GM23338 (cell line): ENCODE data around the gene EFHB. TPM values are rescaled to one million over a fixed set of nuclear protein-coding genes. Genes with fewer than 3 reads are reported as not detected.

Experiments
- ATAC-seq: fragments of 200-7000 bp; cut with Tn5 transposase; 3 replicates; pipeline ENCODE4 v1.9.1; 2020
- DNase-seq: peaks from one replicate; pipeline ENCODE4 v3.0.0-alpha.2; 2015; ENCODE audit warnings: low spot score
- H2AFZ ChIP-seq: fragments of 200-600 bp; sonication (generic); 2 replicates; pipeline ENCODE4 v1.8.0; 2016; ENCODE audit warnings: antibody characterized with exemption, mild to moderate bottlenecking, moderate library complexity
- H3F3A ChIP-seq: fragments of 200-600 bp; sonication (generic); replicated peaks from 2 replicates; pipeline ENCODE4 v1.8.0; 2017; ENCODE audit warnings: antibody characterized with exemption, mixed run types, low read depth
- H3K27ac ChIP-seq: fragments of 200-600 bp; sonication (generic); 2 replicates; pipeline ENCODE4 v1.6.1; 2016; ENCODE audit warnings: low read depth
- H3K27me3 ChIP-seq: fragments of 200-600 bp; sonication (generic); 2 replicates; pipeline ENCODE4 v1.8.0; 2016; ENCODE audit warnings: mild to moderate bottlenecking, mixed run types, moderate library complexity; ENCODE audit not compliant: insufficient read depth
- H3K36me3 ChIP-seq: fragments of 200-600 bp; sonication (generic); 2 replicates; pipeline ENCODE4 v1.8.0; 2016; ENCODE audit warnings: mild to moderate bottlenecking; ENCODE audit not compliant: insufficient read depth
- H3K4me1 ChIP-seq: fragments of 200-600 bp; sonication (generic); 2 replicates; pipeline ENCODE4 v1.8.0; 2016; ENCODE audit warnings: mild to moderate bottlenecking, moderate library complexity; ENCODE audit not compliant: insufficient read depth
- H3K4me2 ChIP-seq: fragments of 200-600 bp; sonication (generic); 2 replicates; pipeline ENCODE4 v1.7.1; 2017; ENCODE audit warnings: mixed run types
- H3K4me3 ChIP-seq: fragments of 200-600 bp; sonication (generic); 2 replicates; pipeline ENCODE4 v1.6.1; 2016; ENCODE audit warnings: mixed run types
- H3K79me2 ChIP-seq: fragments of 200-600 bp; sonication (generic); replicated peaks from 2 replicates; pipeline ENCODE4 v1.8.0; 2017; ENCODE audit warnings: mild to moderate bottlenecking; ENCODE audit not compliant: insufficient read depth
- H3K9me2 ChIP-seq: fragments of 200-600 bp; sonication (generic); 2 replicates; pipeline ENCODE4 v1.8.0; 2017; ENCODE audit not compliant: insufficient read depth
- H4K20me1 ChIP-seq: fragments of 200-600 bp; sonication (generic); replicated peaks from 2 replicates; pipeline ENCODE4 v1.8.0; 2017; ENCODE audit warnings: mild to moderate bottlenecking; ENCODE audit not compliant: insufficient read depth
- H3K27ac Mint-ChIP-seq: 2 replicates; pipeline ENCODE4 v1.8.0; 2020; ENCODE audit warnings: inconsistent platforms, mild to moderate bottlenecking, moderate library complexity, mixed read lengths
- H3K27me3 Mint-ChIP-seq: 3 replicates; pipeline ENCODE4 v1.8.0; 2022; ENCODE audit warnings: low read depth, mild to moderate bottlenecking, moderate library complexity, mixed read lengths, inconsistent platforms; ENCODE audit not compliant: insufficient read depth, poor library complexity
- H3K36me3 Mint-ChIP-seq: 3 replicates; pipeline ENCODE4 v1.8.0; 2021; ENCODE audit warnings: low read depth, mild to moderate bottlenecking, inconsistent platforms, moderate library complexity, mixed read lengths
- H3K4me1 Mint-ChIP-seq: 3 replicates; pipeline ENCODE4 v1.8.0; 2020; ENCODE audit warnings: mild to moderate bottlenecking, inconsistent platforms, mixed read lengths
- H3K4me3 Mint-ChIP-seq: 3 replicates; pipeline ENCODE4 v1.8.0; 2021; ENCODE audit warnings: moderate library complexity, mild to moderate bottlenecking, inconsistent platforms, mixed read lengths
- H3K9me3 Mint-ChIP-seq: 3 replicates; pipeline ENCODE4 v1.8.0; 2020; ENCODE audit warnings: moderate library complexity, mild to moderate bottlenecking, inconsistent platforms, mixed read lengths
- EZH2phosphoT487 ChIP-seq: fragments of 200-600 bp; sonication (generic); IDR thresholded peaks from one replicate; pipeline ENCODE4 v1.8.1; 2018; ENCODE audit warnings: antibody characterized with exemption; ENCODE audit not compliant: unreplicated experiment
- POLR2AphosphoS5 ChIP-seq: IDR thresholded peaks from 2 replicates; pipeline ENCODE4 v1.6.1; 2016; ENCODE audit warnings: antibody characterized with exemption, low read depth
- STAT1 ChIP-seq: IDR thresholded peaks from one replicate; pipeline ENCODE4 v1.6.1; 2016; ENCODE audit warnings: antibody characterized with exemption; ENCODE audit not compliant: unreplicated experiment
- ZNF114 ChIP-seq: fragments of 250-450 bp; sonication (Bioruptor Pico); IDR thresholded peaks from 2 replicates; pipeline ENCODE4 v1.5.0; 2020; ENCODE audit warnings: mild to moderate bottlenecking, moderate library complexity
- polyA plus RNA-seq: library from polyadenylated mRNA; unstranded; fragments of >200 nt; fragmentation: Nextera tagmentation; extraction: Ambion mirVana; gene quantifications from 2 replicates; pipeline ENCODE4 v1.2.1, GENCODE V29; 2016
- total RNA-seq: library from RNA; depleted of rRNA; stranded (reverse); fragments of >200 nt; shearing (Covaris generic); gene quantifications from 2 replicates; pipeline ENCODE4 v1.2.3, GENCODE V29; 2014
- TF ChIP-seq, protein P1 (sequence below): IDR thresholded peaks from 2 replicates; pipeline ENCODE4 v1.6.1; 2016; ENCODE audit warnings: antibody characterized with exemption
- TF ChIP-seq, protein P2 (sequence below): fragments of 250-450 bp; sonication (Bioruptor Pico); IDR thresholded peaks from 2 replicates; pipeline ENCODE4 v1.5.0; 2020; ENCODE audit warnings: mild to moderate bottlenecking, moderate library complexity
- TF ChIP-seq, protein P3 (sequence below), 2 experiments: fragments of 200-600 bp in 1 of 2; sonication (generic) in 1 of 2; conservative IDR thresholded peaks; 2 replicates each; pipeline versions ENCODE4 v1.5.1 to v1.6.1; 2016 to 2017; ENCODE audit warnings: antibody characterized with exemption in 2 of 2, low read depth in 2 of 2, mild to moderate bottlenecking in 2 of 2, moderate library complexity in 1 of 2

Gene EFHB
- total and polyA plus RNA-seq, 2 experiments from 2014 or later: 0.35 to 0.68 TPM

DNA sequence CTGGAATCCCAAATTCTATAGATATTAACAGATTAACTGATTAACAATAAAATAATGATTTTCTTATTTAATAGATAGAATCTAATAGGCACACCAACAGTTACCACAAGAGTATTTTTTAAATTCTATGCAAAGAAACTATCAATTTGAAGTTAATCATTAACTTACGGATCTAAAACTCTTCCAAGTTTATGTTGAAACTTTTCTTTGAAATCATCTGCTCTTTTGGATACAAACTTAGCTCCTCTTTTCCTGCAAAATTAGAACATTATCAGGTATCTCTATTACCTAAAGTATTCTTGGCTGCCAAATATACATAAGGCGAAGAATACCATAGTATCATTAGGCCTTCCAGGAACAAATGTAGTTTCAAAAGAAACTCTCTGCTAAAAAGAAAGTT lies 34.8 kb downstream of the EFHB start:
- Histone ChIP-seq H3K36me3 (no peaks in the 10 kb centered on the region), H3F3A (no peaks in the 10 kb centered on the region), H3K27me3 (no peaks in the 10 kb centered on the region), H3K79me2 (no peaks in the 10 kb centered on the region), H3K9me2 (no peaks in the 10 kb centered on the region), H3K4me2 (no peak overlapping the region), H3K27ac (no peak overlapping the region), H4K20me1 (no peaks in the 10 kb centered on the region), H2AFZ (no peak overlapping the region), H3K4me3 (no peak overlapping the region), H3K4me1 (0 out of 2 replicates have a peak, but pooled peaks cover 8% of the 10 kb centered on the region)
- Mint-ChIP-seq H3K27me3 (peaks cover 1% of the 10 kb centered on the region), H3K27ac (no peak overlapping the region), H3K9me3 (no peaks in the 10 kb centered on the region), H3K4me3 (no peak overlapping the region), H3K4me1 (peaks cover 7% of the 10 kb centered on the region; the same call in 2 of the 3 replicates), H3K36me3 (no peaks in the 10 kb centered on the region)
- TF ChIP-seq ZNF114 (CRISPR knock-in tag) (no peak), POLR2AphosphoS5 (no peak), STAT1 (no peak), EZH2phosphoT487 (no peak)
- TF ChIP-seq, protein P1, sequence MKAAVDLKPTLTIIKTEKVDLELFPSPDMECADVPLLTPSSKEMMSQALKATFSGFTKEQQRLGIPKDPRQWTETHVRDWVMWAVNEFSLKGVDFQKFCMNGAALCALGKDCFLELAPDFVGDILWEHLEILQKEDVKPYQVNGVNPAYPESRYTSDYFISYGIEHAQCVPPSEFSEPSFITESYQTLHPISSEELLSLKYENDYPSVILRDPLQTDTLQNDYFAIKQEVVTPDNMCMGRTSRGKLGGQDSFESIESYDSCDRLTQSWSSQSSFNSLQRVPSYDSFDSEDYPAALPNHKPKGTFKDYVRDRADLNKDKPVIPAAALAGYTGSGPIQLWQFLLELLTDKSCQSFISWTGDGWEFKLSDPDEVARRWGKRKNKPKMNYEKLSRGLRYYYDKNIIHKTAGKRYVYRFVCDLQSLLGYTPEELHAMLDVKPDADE: no peak
- TF ChIP-seq, protein P2, sequence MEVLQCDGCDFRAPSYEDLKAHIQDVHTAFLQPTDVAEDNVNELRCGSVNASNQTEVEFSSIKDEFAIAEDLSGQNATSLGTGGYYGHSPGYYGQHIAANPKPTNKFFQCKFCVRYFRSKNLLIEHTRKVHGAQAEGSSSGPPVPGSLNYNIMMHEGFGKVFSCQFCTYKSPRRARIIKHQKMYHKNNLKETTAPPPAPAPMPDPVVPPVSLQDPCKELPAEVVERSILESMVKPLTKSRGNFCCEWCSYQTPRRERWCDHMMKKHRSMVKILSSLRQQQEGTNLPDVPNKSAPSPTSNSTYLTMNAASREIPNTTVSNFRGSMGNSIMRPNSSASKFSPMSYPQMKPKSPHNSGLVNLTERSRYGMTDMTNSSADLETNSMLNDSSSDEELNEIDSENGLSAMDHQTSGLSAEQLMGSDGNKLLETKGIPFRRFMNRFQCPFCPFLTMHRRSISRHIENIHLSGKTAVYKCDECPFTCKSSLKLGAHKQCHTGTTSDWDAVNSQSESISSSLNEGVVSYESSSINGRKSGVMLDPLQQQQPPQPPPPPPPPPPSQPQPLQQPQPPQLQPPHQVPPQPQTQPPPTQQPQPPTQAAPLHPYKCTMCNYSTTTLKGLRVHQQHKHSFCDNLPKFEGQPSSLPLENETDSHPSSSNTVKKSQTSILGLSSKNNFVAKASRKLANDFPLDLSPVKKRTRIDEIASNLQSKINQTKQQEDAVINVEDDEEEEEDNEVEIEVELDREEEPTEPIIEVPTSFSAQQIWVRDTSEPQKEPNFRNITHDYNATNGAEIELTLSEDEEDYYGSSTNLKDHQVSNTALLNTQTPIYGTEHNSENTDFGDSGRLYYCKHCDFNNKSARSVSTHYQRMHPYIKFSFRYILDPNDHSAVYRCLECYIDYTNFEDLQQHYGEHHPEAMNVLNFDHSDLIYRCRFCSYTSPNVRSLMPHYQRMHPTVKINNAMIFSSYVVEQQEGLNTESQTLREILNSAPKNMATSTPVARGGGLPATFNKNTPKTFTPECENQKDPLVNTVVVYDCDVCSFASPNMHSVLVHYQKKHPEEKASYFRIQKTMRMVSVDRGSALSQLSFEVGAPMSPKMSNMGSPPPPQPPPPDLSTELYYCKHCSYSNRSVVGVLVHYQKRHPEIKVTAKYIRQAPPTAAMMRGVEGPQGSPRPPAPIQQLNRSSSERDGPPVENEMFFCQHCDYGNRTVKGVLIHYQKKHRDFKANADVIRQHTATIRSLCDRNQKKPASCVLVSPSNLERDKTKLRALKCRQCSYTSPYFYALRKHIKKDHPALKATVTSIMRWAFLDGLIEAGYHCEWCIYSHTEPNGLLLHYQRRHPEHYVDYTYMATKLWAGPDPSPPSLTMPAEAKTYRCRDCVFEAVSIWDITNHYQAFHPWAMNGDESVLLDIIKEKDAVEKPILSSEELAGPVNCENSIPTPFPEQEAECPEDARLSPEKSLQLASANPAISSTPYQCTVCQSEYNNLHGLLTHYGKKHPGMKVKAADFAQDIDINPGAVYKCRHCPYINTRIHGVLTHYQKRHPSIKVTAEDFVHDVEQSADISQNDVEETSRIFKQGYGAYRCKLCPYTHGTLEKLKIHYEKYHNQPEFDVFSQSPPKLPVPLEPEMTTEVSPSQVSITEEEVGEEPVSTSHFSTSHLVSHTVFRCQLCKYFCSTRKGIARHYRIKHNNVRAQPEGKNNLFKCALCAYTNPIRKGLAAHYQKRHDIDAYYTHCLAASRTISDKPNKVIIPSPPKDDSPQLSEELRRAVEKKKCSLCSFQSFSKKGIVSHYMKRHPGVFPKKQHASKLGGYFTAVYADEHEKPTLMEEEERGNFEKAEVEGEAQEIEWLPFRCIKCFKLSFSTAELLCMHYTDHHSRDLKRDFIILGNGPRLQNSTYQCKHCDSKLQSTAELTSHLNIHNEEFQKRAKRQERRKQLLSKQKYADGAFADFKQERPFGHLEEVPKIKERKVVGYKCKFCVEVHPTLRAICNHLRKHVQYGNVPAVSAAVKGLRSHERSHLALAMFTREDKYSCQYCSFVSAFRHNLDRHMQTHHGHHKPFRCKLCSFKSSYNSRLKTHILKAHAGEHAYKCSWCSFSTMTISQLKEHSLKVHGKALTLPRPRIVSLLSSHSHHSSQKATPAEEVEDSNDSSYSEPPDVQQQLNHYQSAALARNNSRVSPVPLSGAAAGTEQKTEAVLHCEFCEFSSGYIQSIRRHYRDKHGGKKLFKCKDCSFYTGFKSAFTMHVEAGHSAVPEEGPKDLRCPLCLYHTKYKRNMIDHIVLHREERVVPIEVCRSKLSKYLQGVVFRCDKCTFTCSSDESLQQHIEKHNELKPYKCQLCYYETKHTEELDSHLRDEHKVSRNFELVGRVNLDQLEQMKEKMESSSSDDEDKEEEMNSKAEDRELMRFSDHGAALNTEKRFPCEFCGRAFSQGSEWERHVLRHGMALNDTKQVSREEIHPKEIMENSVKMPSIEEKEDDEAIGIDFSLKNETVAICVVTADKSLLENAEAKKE (CRISPR knock-in tag): no peak
- TF ChIP-seq, protein P3, sequence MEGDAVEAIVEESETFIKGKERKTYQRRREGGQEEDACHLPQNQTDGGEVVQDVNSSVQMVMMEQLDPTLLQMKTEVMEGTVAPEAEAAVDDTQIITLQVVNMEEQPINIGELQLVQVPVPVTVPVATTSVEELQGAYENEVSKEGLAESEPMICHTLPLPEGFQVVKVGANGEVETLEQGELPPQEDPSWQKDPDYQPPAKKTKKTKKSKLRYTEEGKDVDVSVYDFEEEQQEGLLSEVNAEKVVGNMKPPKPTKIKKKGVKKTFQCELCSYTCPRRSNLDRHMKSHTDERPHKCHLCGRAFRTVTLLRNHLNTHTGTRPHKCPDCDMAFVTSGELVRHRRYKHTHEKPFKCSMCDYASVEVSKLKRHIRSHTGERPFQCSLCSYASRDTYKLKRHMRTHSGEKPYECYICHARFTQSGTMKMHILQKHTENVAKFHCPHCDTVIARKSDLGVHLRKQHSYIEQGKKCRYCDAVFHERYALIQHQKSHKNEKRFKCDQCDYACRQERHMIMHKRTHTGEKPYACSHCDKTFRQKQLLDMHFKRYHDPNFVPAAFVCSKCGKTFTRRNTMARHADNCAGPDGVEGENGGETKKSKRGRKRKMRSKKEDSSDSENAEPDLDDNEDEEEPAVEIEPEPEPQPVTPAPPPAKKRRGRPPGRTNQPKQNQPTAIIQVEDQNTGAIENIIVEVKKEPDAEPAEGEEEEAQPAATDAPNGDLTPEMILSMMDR (conservative IDR thresholded peaks at IDR 0.05; ENCODE audit: low read depth in 2 of 2): no peak
- no peak for ATAC-seq
- DNase-seq: no peak
